Tibial nerve (tissue), 3 donors: ENCODE data around the gene CAMKMT.

Source experiments
- CTCF ChIP-seq, 5 experiments: fragments of 200-600 bp in 3 of 5; fragments of 450-650 bp in 2 of 5; sonication (generic) in 3 of 5; IDR thresholded peaks; one replicate each; pipeline ENCODE4 v1.5.1; 2016 to 2019; ENCODE audit warnings: antibody characterized with exemption in 5 of 5, mild to moderate bottlenecking in 3 of 5, moderate library complexity in 2 of 5
- POLR2A ChIP-seq, 2 donors: fragments of 450-650 bp; IDR thresholded peaks; one replicate each; pipeline ENCODE4 v1.6.1; 2017; ENCODE audit warnings: antibody characterized with exemption in 2 of 2, mild to moderate bottlenecking in 2 of 2, moderate library complexity in 2 of 2

- TF ChIP-seq CTCF (IDR thresholded peaks at IDR 0.05): no peak
- TF ChIP-seq POLR2A (IDR thresholded peaks at IDR 0.05): no peak
These were observed 182.3 kb downstream of the CAMKMT start for GRCh38 chr2:44543773-44544725.
